ENCODE data around the gene ETV2.
"Not testable (repeated sequence)": the region's sequence is repeated elsewhere in the genome, so short reads cannot be mapped to it uniquely, and the experiment has no call there.

ETV2 gene

DNA sequence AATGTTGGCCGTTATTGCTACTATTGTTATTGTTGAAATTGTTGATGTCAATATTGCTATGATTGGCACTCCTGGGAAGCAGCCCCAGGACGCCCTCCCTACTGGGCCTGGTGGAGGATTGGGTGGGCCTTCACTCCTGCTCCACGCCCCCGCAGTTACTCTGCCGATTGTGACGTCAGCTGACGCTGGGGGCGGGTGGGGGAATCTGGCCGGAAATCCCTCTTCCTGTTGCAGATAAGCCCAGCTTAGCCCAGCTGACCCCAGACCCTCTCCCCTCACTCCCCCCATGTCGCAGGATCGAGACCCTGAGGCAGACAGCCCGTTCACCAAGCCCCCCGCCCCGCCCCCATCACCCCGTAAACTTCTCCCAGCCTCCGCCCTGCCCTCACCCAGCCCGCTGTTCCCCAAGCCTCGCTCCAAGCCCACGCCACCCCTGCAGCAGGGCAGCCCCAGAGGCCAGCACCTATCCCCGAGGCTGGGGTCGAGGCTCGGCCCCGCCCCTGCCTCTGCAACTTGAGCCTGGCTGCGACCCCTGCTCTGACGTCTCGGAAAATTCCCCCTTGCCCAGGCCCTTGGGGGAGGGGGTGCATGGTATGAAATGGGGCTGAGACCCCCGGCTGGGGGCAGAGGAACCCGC is at the start of gene ETV2:
Gene ETV2, plus strand, starts transcription at position 231 of the 637 bp plus-strand sequence. CDS start 716 bp downstream, outside the sequence.
- in situ Hi-C loops (cut with HindIII; ENCODE audit: low sequenced_read_pairs) = no loop called here

- in situ Hi-C loops (cut with HindIII; ENCODE audit: low sequenced_read_pairs) = no loop called here
Observed at GRCh38 chr19:35592226-35592625, 49.3 kb upstream of the ETV2 start.

- in situ Hi-C loops (cut with HindIII; ENCODE audit: low sequenced_read_pairs) = not testable (repeated sequence)
Observed at GRCh38 chr19:35595026-35595425, 46.5 kb upstream of the ETV2 start.

DNA sequence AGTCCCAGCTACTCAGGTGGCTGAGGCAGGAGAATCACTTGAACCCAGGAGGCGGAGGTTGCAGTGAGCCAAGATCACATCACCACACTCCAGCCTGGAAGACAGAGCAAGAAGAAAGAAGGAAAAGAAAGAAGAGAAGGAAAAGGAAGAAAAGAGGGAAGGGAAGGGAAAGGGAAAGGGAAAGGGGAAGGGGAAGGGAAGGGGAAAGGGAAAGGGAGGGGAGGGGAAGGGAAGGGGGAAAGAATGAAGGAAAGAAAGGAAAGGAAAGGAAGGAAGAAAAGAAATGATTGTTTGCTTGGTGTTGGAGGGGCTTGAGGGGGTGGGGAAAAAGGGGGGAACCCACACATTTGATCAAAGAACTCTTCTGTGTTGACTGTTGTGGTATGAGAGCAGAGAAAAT is 45.6 kb upstream of the ETV2 start:
- in situ Hi-C loops (cut with HindIII; ENCODE audit: low sequenced_read_pairs) = no loop called here

GRCh38 chr19:35596366-35596999 is 45.1 kb upstream of the ETV2 start:
- in situ Hi-C loops (cut with HindIII; ENCODE audit: low sequenced_read_pairs) = no loop called here

- in situ Hi-C loops (cut with HindIII; ENCODE audit: low sequenced_read_pairs) = no loop called here
Observed at GRCh38 chr19:35601971-35602370, 39.6 kb upstream of the ETV2 start.

- in situ Hi-C loops (cut with HindIII; ENCODE audit: low sequenced_read_pairs) = not testable (repeated sequence)
Observed at GRCh38 chr19:35604436-35604835, 37.1 kb upstream of the ETV2 start.

- in situ Hi-C loops (cut with HindIII; ENCODE audit: low sequenced_read_pairs) = loop anchor here (5.0 kb wide), 1 partner anchor 50 kb away; no protein-coding TSS in a partner anchor
Observed at GRCh38 chr19:35607170-35607569, 34.4 kb upstream of the ETV2 start.

- in situ Hi-C loops (cut with HindIII; ENCODE audit: low sequenced_read_pairs) = loop anchor here (5.0 kb wide), 1 partner anchor 50 kb away; no protein-coding TSS in a partner anchor
Observed at GRCh38 chr19:35607661-35608060, 33.9 kb upstream of the ETV2 start.

GRCh38 chr19:35608251-35608650 is 33.3 kb upstream of the ETV2 start:
- in situ Hi-C loops (cut with HindIII; ENCODE audit: low sequenced_read_pairs) = loop anchor here (5.0 kb wide), 1 partner anchor 51 kb away; no protein-coding TSS in a partner anchor

GRCh38 chr19:35609851-35610353 is 31.6 kb upstream of the ETV2 start:
- in situ Hi-C loops (cut with HindIII; ENCODE audit: low sequenced_read_pairs) = loop anchor here (5.0 kb wide), 1 partner anchor 53 kb away; no protein-coding TSS in a partner anchor

- in situ Hi-C loops (cut with HindIII; ENCODE audit: low sequenced_read_pairs) = no loop called here
Observed at GRCh38 chr19:35612224-35612558, 29.4 kb upstream of the ETV2 start.

GRCh38 chr19:35612559-35613321 is 28.8 kb upstream of the ETV2 start, which contains the start of gene HAUS5:
Gene HAUS5 (plus strand): TSS chr19:35612735. CDS start chr19:35612795, 60 bp downstream.
- in situ Hi-C loops (cut with HindIII; ENCODE audit: low sequenced_read_pairs) = no loop called here

- in situ Hi-C loops (cut with HindIII; ENCODE audit: low sequenced_read_pairs) = no loop called here
Observed at GRCh38 chr19:35613574-35613973, 28.0 kb upstream of the ETV2 start.

GRCh38 chr19:35615036-35615435 is 26.5 kb upstream of the ETV2 start:
- in situ Hi-C loops (cut with HindIII; ENCODE audit: low sequenced_read_pairs) = no loop called here

DNA sequence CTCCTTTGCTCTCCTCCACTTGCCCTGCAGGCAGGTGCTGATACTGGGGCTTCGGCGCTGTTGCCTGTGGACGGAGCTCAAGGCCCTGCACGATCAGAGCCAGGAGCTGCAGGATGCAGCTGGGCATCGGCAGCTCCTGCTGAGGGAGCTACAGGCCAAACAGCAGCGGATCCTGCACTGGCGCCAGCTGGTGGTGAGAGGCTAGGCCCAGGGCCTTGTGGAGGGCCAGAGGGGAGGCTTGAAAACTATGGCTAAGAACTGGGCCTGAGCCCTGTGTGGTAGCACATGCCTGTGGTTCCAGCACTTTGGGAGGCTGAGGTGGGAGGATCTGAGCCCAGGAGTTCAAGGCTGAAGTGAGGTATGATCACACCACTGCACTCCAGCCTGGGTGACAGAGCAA is 22.7 kb upstream of the ETV2 start:
- in situ Hi-C loops (cut with HindIII; ENCODE audit: low sequenced_read_pairs) = no loop called here

- in situ Hi-C loops (cut with HindIII; ENCODE audit: low sequenced_read_pairs) = no loop called here
Observed at GRCh38 chr19:35619290-35619923, 22.1 kb upstream of the ETV2 start.

GRCh38 chr19:35620001-35620400 is 21.5 kb upstream of the ETV2 start:
- in situ Hi-C loops (cut with HindIII; ENCODE audit: low sequenced_read_pairs) = no loop called here

DNA sequence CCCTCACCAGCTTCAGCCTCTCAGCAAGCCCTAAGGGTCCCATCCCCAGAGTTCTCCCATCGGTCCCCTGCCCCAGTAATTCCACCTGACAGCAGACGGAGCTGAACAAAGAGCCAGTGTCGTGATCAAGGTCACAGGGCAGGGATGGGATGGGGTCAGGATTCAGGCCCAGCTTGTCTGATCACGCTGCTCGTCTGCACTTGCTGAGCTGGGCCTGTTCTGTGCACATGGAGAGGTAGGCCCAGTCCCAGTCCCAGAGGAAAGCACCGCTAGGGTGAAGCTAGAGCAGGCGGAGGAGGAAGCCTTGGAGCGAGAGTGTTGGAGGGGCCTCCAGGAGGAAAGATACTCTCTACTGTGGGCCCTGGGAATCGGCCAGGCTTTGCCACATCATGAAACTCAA is 19.8 kb upstream of the ETV2 start:
- in situ Hi-C loops (cut with HindIII; ENCODE audit: low sequenced_read_pairs) = no loop called here

DNA sequence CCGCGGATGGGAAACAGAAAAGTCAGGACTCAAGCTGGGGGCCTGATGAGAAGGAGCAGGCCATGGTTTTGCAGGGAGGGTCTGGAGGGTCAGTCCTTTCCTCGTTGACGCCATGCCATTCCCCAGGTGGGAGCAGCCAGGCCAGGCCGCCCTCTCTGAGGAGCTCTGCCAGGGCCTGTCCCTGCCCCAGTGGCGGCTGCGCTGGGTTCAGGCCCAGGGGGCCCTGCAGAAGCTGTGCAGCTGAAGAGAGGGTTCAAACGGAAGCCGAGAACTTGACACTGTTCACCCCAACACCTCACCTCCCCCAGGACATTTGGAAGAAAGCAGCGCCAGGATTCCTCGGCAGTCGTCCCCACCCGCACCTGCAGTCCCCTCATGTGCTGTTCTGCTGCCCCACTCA is 18.8 kb upstream of the ETV2 start:
- in situ Hi-C loops (cut with HindIII; ENCODE audit: low sequenced_read_pairs) = no loop called here
